Fibroblast of pulmonary artery (primary cell): Measurements from ENCODE around the gene MACROD2.

Source experiments
- DNase-seq: peaks from one replicate; pipeline ENCODE4 v3.0.0-alpha.2; 2010; ENCODE audit warnings: low read depth
- H3K4me3 ChIP-seq: replicated peaks from 2 replicates; pipeline ENCODE4 v1.5.1; 2011; ENCODE audit warnings: low read depth, mild to moderate bottlenecking, control low read depth, low read length, moderate library complexity
- TF ChIP-seq, protein P1 (sequence below): IDR thresholded peaks from 2 replicates; pipeline ENCODE4 v1.5.1; 2011; ENCODE audit warnings: mild to moderate bottlenecking, control low read depth, low read length, inconsistent platforms; ENCODE audit errors: missing control alignments

Gene MACROD2

DNA sequence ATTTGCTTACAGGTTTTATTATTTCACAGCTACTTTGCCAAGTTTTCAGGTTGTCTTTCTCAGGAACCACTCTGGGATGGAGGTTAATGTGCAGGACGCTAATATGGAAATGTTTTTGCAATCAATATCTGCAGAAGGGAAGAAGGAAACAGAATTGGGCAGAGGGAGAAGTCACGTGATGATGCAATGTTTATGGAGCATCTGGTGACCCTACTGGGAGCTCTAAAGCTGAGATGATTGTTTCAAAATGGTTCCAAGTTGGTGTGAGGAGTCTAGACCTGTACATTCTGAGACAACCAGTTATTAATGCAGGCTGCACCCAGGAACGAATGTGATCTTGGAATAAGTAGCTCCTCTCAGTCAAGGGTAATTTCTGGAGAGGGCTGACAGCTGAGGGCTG lies 1247.5 kb downstream of the MACROD2 start:
- H3K4me3 ChIP-seq, result no peak overlapping the region
- TF ChIP-seq, protein P1, sequence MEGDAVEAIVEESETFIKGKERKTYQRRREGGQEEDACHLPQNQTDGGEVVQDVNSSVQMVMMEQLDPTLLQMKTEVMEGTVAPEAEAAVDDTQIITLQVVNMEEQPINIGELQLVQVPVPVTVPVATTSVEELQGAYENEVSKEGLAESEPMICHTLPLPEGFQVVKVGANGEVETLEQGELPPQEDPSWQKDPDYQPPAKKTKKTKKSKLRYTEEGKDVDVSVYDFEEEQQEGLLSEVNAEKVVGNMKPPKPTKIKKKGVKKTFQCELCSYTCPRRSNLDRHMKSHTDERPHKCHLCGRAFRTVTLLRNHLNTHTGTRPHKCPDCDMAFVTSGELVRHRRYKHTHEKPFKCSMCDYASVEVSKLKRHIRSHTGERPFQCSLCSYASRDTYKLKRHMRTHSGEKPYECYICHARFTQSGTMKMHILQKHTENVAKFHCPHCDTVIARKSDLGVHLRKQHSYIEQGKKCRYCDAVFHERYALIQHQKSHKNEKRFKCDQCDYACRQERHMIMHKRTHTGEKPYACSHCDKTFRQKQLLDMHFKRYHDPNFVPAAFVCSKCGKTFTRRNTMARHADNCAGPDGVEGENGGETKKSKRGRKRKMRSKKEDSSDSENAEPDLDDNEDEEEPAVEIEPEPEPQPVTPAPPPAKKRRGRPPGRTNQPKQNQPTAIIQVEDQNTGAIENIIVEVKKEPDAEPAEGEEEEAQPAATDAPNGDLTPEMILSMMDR, result no peak
- DNase-seq, result no peak

DNA sequence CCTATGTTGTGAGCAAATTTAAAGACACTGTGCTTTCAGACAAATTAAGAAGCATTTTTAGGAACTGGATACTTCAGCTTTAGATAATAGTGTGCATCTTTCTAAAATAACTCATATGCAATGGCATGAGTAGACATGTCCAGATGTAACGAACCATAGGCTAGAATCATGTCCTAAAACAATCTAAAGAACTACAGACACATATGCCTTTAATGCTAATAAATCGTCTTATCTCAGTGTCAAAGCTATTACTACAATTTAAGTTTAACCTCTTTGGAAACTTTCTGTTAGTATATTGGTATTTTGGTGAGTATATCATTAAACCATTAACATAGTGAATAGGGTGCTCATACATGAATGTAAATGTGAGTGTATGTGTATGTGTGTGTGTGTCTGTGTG lies 1250.6 kb downstream of the MACROD2 start:
- DNase-seq, result no peak
- H3K4me3 ChIP-seq, result no peak overlapping the region
- TF ChIP-seq, protein P1, result no peak

DNA sequence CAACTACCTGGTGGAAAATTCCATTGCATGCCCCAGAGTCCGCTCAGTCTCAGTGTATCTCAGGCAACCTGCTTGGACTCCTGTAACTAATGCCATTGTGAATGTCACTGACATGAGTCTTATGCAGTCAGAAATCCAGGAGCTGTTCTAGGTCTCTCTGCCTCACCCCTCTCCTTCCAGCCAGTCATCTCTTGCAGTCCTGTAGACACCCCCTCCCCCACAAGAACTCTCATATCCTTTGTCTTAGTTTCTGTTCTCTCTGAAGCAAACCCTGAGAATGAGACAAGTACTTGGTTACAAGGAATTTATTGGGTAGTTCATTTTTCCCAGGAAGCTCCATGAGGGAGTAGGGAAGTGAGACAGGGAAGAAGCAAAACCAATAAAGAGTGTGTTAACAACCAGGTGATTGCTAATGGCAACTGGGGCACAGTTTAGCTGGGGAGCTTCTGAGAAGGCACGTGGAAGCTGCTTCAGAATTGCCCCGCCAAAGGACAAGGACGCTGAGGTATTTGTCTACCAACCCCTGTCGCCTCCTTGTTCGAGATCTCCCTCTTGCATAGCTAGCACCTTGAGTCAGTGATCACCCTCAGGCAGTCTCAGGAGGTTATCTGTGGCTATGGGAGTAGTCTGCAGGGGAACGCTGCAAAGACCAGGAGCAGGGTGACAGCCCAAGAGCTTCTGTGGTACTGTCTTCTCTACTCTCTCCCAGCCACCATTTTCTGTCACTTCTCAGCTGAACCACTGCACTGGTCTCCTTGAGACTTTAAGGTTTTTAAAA lies 1253.5 kb downstream of the MACROD2 start:
- H3K4me3 ChIP-seq, result no peak overlapping the region
- DNase-seq, result no peak
- TF ChIP-seq, protein P1, result no peak

DNA sequence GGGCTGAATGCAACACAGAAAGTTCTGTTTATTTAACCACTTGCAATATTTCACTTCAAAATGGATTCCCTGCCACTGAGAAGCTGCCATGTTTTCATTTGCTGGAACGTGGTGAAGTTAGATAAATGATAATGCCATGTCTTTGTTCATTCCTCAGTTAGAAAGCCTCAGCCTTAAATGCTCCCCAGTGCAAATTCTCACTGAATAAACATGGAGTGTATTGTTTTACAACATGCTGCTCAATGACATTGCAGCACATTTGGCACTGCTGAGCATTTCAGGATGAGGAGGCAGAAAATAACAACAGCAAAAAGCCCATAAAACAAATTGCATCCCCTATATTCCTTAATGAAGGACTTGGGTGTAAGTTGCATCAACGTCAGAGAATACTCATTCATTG lies 1255.9 kb downstream of the MACROD2 start:
- H3K4me3 ChIP-seq, result no peak overlapping the region
- TF ChIP-seq, protein P1, result no peak
- DNase-seq, result no peak

DNA sequence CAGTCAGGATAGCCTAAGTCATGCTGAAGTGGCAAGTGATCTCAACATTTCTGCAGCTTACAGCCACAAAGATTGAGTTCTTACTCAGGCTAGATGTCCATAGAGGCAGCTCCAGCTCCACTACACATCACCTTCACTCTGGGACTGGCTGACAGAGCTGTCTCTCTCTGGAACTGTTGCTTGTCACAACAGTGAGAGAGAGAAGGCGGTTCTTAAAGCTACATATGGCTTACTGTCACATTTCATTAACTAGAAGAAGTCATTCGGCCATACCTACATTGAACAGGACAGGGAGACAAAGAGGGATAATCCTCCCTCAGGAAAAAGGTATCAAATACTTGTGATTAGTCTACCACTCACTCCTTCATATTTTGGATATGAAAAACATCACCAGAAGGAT lies 1257.0 kb downstream of the MACROD2 start:
- TF ChIP-seq, protein P1, result no peak
- no peak for DNase-seq
- no peak overlapping the region for H3K4me3 ChIP-seq

DNA sequence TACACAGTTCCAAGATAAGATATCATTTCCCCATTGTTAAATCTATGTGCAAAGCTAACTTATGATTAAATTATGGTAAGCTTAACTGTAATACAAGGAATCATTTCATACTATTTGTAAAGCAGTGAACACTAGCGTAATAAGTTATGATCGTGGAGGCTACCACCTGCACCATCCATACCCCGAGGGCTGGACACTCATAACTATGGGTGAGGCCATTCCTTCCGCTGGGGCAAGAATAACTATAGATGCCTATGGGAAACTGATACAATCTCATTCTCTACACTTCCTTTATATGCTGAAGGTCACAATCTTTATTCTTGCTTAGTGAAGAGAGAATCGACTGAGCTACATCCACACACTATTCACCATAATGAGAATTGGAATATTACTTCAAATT lies 1258.1 kb downstream of the MACROD2 start:
- no peak overlapping the region for H3K4me3 ChIP-seq
- DNase-seq, result no peak
- TF ChIP-seq, protein P1, result no peak
